GM18870 (cell line): ENCODE results near the gene HAGH.

ENCODE experiments used
- ATAC-seq: cut with Tn5 transposase; IDR thresholded peaks from one replicate; pipeline ENCODE4 v1.9.1; 2021; ENCODE audit warnings: moderate library complexity; ENCODE audit not compliant: unreplicated experiment

HAGH gene

DNA sequence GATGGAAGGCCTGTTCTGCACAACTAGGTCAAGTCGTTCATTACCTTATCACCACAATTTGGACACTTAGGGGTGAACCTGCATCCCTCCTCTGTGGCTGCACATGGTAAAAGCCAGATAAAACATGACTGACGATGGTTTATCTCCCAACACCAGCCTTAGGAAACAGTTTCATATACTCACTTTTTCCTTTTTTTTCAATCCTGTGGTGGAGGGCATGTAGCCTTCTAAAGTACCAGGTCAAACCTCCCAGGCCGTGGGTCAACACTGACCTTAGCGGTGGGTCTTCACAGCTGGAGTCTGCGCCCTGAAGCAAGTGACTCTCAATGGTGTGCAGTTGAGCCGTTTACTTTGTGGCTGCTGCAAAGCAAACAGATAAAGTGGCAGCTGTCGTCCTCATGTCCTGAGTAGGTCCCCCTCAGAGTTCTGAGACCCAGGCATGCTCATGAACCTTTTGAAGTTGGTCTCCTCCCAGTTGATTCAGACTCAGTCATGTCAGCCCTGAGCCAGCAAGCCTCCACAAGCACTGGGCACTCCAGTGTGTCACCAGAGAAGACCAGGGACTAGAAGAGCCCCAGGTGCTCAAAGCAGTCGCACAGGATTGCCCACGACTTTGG, 6.3 kb upstream of the HAGH start:
- ATAC-seq, result no peak

DNA sequence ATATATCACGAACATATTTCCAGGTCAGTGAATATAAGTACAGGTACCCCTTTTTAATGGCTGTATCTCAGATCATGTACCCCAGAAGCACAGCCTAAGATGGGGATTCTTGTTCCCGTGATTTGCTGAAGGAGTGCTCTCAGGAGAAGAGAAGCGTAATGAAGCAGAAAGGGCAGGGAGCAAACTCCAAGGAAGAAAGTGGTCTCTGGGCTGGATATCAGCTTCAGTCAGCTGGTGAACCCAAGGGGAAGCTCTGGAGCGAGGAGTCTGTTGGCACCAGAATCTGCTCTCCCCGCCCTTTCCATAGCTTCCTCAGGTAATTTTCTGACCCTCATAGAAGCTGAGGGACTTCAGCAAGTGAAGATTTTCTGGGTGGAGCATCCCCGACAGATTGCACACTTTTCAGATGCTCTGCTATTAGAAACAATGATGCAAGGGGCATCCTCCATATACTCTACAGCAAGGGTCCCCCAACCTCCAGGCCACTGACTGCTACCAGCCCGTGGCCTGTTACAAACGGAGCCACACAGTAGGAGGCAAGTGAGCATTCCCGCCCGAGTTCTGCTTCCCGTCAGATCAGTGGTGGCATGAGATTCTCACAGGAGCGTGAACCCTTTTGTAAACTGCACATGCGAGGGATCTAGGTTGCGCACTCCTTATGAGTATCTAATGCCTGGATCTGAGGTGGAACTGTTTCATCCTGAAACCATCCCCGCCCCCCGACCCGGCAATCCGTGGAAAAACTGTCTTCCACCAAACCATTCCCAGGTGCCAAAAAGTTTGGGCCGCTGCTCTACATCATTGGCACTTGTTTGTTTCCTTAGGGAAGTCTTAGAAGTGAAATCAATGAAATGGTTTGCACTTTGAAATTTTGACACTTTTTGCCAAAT, 4.8 kb upstream of the HAGH start:
- ATAC-seq, result no peak

DNA sequence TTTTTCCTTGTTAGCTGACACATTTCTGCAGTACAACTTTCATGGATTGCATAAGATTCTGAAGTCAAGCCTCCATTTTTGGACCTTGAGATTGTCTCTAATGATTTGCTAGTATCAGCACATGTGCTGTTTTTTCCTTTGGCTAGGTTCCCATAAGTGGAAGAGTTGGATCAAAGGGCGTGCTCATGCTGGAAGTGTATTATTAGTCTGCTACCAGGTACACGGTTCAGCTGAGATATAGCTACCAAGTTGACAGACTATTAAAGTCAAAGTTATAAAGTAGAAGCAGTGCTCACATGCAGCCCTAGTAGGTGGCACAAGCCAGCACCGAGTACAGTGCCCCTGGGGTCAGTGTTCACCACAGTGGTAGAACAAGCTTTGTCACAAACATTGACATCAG, 3.6 kb upstream of the HAGH start:
- no peak for ATAC-seq

DNA sequence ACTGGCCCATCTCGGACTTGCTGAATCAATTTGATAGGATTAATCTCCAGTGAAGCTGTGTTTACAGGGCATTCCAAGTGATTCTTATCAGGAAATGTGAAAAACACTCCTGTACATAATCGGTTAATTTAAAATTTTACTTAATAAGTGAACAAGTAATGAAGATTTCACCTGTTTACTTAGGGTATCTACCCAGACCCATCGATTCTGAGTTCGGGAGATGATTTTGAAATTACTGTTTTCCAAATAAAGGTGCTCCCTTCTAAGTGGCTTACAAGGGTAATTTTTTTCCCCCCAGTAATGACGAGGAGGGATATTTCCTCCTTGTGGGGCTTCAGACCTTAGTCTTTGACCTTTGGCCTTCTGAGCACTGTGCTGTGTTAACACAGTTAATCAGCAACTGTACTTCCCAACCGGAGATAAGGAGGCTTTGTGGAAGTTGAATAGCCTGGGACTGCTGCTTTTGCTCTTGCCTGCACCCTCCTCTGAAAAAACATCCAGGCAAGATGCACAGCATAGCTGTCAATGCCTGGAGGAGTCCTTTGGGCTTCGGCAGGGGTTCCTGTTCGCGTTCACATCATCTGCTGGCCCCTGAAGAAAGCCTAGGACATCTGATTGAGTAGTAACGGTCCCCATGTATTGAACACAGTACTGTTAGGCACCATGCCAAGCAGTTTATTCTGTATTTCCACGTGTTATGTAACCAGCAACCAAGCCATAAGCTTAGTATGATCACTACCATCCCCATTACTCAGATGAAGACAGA, 2.2 kb upstream of the HAGH start:
- no peak for ATAC-seq

DNA sequence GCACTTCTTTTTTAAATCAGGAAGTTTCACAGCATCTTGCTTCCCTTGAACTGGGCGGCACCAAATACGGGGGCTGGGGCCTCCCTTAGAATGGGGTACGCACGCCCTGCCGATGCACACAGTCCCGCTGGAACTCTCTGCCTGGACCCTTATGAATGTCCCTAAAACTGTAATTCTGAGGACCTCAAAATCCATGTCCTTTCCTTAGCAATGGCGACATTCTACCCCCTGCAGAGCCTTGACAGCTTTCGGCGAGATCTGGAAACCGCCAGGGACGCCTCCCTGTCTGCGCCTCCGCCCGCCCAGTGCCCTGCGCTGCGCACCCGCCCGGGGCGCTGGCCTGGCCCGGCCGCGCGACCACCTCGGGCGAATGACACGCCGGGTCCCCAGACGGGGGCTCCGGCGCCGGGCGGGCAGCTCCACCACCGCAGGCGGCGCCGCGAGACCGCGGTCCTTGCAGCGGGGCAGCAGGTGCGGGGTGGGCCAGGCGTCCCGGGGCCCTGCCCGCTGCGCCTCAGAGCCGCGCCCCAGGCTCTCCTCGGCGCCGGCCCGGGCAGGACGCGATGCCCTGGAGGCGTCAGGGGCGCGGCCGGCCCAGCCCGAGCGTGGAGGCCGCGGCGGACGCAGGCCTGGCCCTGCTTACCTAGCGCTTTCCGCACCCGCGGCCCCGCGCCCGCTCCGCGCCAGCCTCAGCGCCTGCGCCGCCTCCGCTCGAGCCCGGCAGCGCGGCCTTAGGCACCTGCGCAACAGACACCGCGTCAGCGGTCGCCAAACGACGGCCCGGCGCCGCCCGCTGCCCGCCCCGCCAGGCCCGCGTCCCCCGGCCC, 548 bp downstream of the HAGH start:
- peak; percentile 19 for ATAC-seq

DNA sequence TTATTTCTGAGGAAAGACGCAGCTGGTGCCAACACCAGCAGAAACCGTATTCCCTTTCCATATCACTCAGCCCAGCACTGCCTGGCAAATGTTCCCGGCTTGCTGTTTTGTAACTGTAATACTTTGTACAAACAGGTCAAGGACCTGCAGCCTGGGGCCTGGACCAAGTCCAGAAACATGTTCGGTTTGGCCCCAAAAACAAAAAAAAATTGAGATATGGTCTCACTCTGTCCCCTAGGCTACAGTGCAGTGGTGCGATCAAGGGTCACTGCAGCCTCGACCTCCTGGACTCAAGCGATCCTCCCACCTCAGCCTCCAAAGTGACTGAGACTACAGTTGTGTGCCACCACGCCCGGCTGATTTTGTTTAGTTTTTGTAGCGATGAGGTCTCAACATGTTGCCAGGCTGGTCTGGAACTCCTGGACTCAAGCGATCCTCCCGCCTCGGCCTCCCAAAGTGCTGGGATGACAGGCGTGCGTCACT, 1.2 kb downstream of the HAGH start:
- ATAC-seq, result no peak

DNA sequence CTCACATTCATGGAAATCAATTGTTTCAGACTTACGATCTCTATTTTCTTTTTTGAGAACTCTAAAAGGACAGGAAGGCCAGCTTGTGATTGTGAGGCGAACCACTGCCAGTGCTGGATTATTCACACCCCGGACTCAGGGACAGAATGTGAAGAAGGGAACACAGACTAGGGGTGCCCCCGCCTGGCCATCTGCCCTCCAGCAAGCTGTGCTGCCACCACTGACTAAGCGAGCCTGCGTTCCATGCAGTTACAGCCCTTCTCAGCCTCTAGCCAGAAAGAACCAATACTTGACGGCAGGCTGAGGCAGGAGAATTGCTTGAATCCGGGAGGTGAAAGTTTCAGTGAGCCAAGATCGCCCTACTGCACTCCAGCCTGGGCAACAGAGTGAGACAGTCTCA, 2.8 kb downstream of the HAGH start:
- no peak for ATAC-seq

DNA sequence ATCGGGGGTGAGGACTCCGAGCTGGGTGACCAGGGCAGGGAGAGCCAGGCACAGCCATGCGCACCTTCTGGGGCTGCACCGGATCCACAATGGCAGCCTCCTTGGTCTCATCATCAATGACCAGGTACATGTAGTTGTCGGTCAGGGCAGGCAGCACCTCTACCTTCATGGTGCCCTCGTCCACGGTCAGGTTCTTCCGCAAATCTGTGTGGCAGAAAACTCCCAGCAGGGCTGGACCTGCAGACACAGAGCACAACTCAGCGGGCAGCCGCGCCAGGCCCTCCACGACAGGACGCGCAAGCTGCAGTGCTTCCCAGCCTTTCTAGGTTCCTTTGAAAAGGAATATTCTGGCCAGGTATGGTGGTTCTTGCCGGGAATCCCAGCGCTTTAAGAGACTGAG, 3.8 kb downstream of the HAGH start:
- no peak for ATAC-seq

DNA sequence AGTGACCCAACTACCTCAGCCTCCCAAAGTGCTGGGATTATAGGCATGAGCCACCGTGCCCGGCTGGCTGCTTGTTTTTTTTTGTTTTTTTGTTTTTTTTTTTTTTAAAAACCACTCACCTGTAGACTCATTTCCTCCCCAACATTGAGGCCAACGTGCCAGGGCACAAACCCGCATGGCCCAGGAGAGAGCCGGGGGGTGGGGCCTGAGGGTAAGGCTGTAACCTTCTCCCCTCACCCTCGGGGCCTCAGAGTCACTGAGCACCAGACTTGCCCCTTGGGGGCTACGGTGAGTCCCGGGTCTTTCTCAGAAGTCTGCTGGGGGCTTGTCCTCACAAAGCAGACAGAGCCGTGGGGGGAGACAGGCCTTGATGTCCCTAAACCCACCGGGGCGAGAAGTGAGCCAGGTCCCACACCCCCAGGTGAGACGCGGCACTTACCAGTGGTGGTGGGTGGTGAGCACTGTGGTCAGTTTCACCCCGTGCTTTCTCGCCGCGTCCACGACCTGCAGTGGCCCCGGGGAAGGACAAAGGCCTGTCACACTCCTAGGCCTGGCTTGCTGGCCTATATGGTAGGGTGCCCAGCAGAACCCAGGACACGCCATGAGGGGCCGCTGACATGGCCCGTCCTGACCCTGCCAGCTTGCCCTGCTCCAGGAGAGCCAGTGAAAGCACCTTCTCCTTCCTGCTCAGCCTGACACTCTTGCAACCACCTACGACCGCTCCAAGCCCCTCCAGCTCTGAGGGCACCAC, 4.6 kb downstream of the HAGH start:
- ATAC-seq, result no peak

DNA sequence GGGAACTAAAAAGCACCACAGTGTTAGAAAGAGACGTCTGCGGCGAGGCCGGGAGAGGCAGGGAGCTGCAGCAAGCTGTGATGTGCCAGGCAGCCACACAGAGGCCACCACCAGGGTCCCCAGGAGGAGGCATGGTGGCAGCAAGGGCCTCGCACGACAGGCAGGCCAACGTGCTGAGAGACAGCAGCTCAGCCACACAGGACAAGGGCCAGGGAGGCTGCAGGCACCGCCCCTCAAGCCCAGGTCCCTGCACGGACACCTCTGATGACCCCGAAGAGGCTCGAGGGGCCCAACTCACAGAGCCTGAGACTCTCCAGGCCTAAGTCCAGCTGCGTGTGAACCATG, 5.7 kb downstream of the HAGH start:
- ATAC-seq, result no peak

DNA sequence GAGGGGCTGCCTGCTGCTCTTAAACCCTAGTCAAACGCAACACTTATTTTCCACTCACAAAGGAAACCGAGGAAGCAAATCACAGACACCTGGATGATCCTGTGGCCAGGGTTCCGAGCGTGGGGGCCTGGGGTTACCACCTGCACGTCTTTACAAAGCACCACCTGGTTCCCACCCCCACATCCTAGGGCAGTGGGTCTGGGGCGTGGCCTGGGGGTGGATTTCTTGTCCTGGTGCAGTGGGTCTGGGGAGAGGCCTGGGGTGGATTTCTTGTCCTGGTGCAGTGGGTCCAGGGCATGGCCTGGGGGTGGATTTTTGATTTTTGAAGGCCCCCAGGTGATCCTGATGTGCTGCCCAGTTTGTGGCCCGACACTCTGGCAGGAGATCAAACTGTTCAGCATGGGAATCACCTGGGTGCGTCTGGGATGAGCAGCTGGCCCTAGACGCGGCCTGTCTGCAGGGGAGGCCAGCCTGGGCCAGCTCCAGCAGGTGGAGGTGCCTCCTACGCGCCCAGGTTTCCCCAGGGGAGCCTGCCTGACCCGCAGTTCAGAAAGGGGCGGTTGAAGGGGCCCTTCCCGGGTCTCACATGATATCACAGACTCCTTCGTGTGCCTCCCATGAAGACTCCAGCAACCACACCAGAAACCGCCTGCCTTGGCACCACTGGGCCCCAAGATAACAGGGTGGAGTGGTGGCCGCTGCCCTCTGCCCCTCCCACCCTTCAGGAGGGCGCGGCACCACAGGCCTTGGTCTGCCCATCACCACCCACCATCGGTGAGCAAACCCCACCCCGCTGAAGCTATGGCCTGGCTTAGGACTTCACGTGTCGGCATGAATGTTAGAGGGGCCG, 6.3 kb downstream of the HAGH start:
- no peak for ATAC-seq

DNA sequence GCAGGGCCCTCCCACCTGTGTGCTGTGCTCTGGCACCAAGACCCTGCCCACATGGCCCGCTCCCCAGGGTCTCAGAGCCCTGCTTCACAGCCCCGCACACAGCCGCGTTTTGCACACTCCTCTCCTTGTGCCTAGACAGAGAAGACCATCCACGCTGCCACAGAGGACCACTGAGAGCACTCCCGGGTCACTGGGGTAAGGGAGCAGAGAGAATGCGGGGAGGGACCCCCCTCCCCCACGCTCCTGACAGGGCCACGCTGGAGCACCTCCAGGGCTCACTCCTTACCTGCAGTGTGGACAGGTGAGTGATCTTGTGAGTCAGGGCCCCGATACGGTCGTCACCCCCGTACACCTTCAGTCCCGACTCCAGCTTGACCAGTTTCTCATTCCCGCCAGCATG, 7.0 kb downstream of the HAGH start:
- ATAC-seq, result no peak

DNA sequence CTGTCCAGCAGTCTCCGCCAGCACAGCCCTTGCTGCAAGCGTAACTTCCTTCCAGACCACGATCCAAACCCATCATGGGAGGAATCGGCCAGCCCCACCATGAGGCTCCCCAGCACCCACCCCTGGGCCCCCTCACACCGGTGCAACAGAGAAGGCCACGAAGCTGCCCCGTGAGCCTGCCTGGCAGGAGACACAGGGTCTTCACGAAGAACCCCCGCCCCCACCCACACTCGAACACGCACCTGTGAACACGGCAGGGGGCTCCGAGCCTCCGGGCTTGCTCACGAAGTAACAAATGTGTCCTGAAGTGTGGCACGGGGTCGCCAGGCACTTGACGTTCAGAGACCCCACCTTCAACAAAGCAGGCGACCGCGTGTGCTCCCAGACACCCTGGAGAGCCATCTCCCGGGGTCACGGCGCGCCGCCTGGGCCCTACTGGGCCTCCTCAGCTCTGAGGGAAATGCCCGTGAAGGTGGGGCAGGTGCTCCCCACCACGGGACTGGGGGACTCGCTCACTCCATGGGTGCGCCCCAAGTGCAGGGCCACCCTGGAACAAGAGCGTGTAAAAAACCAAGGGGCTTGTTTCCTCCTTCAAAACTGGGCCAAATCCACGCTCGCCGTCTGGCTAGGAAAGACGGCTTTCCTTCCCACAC, 7.6 kb downstream of the HAGH start:
- no peak for ATAC-seq

DNA sequence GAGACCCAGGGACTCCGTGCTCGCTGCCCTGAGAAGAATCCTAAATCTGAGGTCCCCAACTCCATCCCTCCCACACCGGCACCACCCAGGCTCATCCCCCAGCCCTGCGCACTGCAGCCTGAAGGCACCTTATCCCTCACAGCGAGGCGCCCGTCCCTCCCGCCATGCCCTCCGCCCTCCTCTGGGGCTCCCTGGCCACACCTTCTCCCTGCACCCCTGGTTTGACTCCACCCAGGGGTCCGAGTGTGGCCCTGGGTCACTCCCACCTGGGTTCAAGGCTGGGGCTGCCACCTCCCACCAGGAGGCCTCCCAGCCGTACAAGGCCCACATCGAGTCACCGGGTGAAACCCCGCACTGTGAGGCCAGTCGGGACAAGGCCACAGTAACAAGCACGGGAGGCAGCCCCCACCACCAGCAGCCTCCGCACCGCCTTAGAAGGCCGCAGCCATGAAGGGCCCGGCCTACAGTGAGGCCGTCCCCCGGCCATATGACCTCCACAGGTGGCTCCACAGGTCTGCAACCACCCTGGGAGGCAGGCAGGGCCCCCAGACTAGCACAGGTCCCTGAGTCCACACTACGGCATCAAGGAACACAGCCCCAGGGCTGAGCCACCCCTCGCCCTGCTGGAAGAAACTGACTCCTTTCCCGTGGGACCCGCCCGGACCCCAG, 8.3 kb downstream of the HAGH start:
- no peak for ATAC-seq

DNA sequence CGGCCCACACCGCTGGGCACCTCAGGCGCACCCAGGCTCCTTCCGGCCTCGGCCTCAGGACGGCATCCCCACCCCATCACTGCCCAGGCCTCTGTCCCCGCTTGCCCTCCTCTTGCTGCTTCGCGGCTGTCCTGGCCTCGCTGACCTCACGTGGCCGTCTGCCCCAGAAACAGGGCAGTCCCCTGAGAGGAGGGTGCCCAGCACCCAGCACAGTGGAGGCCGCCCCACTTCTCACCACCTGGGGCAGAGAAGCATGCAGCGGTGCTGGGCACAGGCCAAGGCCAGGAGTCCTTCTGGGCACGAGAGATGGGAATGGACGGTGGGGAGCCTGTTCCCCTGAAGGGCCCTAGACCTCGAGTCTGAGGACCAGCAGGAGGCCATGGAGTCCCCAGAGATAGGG, 8.9 kb downstream of the HAGH start:
- ATAC-seq, result no peak

DNA sequence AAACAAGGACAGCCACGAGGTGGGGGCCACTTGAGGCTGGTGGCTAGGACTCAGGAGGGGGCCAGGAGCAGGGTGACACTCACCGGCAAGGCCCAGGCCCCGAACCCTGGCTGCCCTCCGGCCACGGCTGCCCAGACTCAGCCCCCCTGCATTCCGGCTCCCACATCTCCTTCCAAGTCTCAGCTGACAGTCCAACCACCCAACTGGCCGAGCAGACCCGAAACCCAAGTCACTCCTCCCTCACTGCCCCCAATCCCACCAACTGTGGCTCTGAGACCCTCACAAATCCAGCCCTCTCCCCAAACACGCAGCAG, 9.4 kb downstream of the HAGH start:
- no peak for ATAC-seq

DNA sequence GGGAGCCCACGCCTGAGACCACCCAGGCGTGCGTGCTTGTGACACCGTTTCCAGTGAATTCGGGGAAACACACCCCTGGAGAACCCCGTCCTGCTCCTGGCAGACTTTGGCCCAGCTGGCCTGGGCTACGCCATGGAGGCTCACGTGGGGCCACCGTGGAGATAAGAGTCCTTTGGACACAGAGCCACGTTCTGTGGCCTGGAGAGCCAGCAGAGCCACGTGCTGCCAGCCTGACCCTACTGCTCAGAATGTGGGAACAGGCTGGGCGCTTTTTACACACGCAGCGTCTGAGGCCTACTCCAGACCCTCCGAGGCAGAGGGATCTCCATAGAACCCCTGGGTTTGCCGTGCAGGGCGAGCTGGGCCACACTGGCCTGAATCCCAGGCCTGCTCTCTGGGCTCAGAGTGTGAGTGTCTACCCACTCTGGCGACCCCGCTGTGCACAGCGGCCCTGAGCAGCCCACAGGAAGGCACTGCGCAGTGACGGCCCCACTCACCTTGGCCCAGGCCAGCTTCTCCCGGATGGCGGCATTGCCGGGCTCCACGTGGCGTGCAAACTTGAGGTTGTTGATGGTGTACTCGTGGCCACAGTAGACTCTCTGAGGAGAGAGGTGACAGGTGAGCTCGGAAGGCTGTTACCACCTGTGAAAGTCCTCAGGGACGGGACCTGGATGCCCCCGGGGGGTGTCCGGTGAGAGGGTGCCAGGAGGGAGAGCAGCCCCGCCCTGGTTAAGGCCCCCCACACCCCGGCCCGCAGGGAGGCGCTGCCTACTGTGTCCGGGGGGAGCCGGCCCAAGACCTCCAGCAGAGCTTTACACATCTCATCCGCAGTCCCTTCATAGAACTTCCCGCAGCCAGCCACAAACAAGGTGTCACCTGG, 10.0 kb downstream of the HAGH start:
- no peak for ATAC-seq

DNA sequence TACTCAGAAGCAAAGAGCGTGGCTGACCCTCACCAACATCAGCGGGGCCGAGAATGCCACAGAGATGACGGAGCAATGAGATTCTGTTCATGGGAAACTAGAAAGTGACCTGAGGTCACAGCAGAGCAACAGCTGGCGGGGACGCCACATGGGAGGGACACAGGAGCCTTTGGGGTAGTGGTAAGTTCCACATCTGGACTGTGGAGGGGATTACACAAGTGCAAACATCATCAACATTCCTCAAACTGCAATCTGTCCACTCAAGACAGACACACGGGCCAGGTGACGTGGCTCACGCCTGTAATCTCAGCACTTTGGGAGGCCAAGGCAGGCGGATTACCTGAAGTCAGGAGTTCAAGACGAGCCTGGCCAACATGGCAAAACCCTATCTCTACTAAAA, 11.2 kb downstream of the HAGH start:
- no peak for ATAC-seq
